GM19468 (cell line): Measurements from ENCODE around the gene TRIM46.

Experiments
- ATAC-seq: cut with Tn5 transposase; IDR thresholded peaks from one replicate; pipeline ENCODE4 v1.9.1; 2021; ENCODE audit warnings: mild to moderate bottlenecking, moderate library complexity, moderate number of reproducible peaks; ENCODE audit not compliant: unreplicated experiment; ENCODE audit errors: extremely low read depth

Gene TRIM46

GRCh38 chr1:155173478-155174323 lies at the start of gene TRIM46:
TRIM46 (plus strand) TSS chr1:155173849; CDS start chr1:155173967, 118 bp downstream.
- no peak for ATAC-seq

- ATAC-seq, result no peak
Observed at GRCh38 chr1:155124503-155125463, 48.9 kb upstream of the TRIM46 start.

- ATAC-seq, result no peak
Observed at GRCh38 chr1:155125511-155125945, 48.1 kb upstream of the TRIM46 start.

GRCh38 chr1:155125946-155126555 lies 47.6 kb upstream of the TRIM46 start:
- no peak for ATAC-seq

- no peak for ATAC-seq
Observed at GRCh38 chr1:155126556-155127104, 47.0 kb upstream of the TRIM46 start.

- no peak for ATAC-seq
Observed at GRCh38 chr1:155127105-155127966, 46.3 kb upstream of the TRIM46 start, which contains the start of gene EFNA1. EFNA1 (plus strand) TSS chr1:155127876; CDS start chr1:155127978, 102 bp downstream.

GRCh38 chr1:155127967-155128754 lies 45.5 kb upstream of the TRIM46 start:
- ATAC-seq, result no peak

- ATAC-seq, result no peak
Observed at GRCh38 chr1:155128755-155129473, 44.7 kb upstream of the TRIM46 start.

- ATAC-seq, result no peak
Observed at GRCh38 chr1:155130272-155131006, 43.2 kb upstream of the TRIM46 start.

- ATAC-seq, result no peak
Observed at GRCh38 chr1:155131285-155131684, 42.4 kb upstream of the TRIM46 start.

- no peak for ATAC-seq
Observed at GRCh38 chr1:155131856-155132255, 41.8 kb upstream of the TRIM46 start.

GRCh38 chr1:155133799-155134281 lies 39.8 kb upstream of the TRIM46 start:
- no peak for ATAC-seq

GRCh38 chr1:155134322-155134721 lies 39.3 kb upstream of the TRIM46 start:
- no peak for ATAC-seq

GRCh38 chr1:155134880-155135414 lies 38.7 kb upstream of the TRIM46 start:
- ATAC-seq, result no peak

- peak; percentile 38 for ATAC-seq
Observed at GRCh38 chr1:155135415-155136028, 38.1 kb upstream of the TRIM46 start, which contains the start of gene SLC50A1. SLC50A1 (plus strand) TSS chr1:155135852; CDS start chr1:155135912, 60 bp downstream.

- ATAC-seq, result no peak
Observed at GRCh38 chr1:155136748-155137147, 36.9 kb upstream of the TRIM46 start.
